ENCODE measurements around the gene LRRK1. TPM values are rescaled to one million over a fixed set of nuclear protein-coding genes. Genes with fewer than 3 reads are reported as not detected.
A peak's percentile ranks its signal among the peaks of the same experiment; 100 is the strongest.

Gene LRRK1
- total RNA-seq, 4 donors from 2014 or later: 2.6 to 36.6 (median 13.1) TPM

GRCh38 chr15:101065570-101066221 is 146.5 kb downstream of the LRRK1 start:
- Histone ChIP-seq H3K4me3 (no peak overlapping the region), H3K9me3 (no peaks in the 10 kb centered on the region), H3K36me3 (no peaks in the 10 kb centered on the region), H3K27ac (no peak overlapping the region), H3K27me3 (no peaks in the 10 kb centered on the region), H3K4me1 (no peaks in the 10 kb centered on the region)
- intact Hi-C loops (cut with DNase I; ENCODE audit: low total_unique reads): no loop called here
- no peak for TF ChIP-seq CTCF (IDR thresholded peaks at IDR 0.05)
- no peak for TF ChIP-seq POLR2A (IDR thresholded peaks at IDR 0.05)
- no peak for DNase-seq

- no peaks in the 10 kb centered on the region for H3K4me1 ChIP-seq
These were observed 147.6 kb downstream of the LRRK1 start for GRCh38 chr15:101066501-101067408.

GRCh38 chr15:101067660-101068522 is 148.7 kb downstream of the LRRK1 start:
- H3K27ac ChIP-seq: peak overlapping the region; percentile 67 to 75
- TF ChIP-seq CTCF (IDR thresholded peaks at IDR 0.05): no peak
- no peak for TF ChIP-seq POLR2A (IDR thresholded peaks at IDR 0.05)

More at GRCh38 chr15:101066501-101067408, 147.6 kb downstream of the LRRK1 start:
- H3K27ac ChIP-seq: no peak overlapping the region
- intact Hi-C loops (cut with DNase I; ENCODE audit: low total_unique reads): no loop called here
- no peaks in the 10 kb centered on the region for H3K36me3 ChIP-seq
- no peaks in the 10 kb centered on the region for H3K27me3 ChIP-seq
- DNase-seq: no peak
- H3K4me3 ChIP-seq: no peak overlapping the region
- TF ChIP-seq POLR2A (IDR thresholded peaks at IDR 0.05): no peak
- no peak for TF ChIP-seq CTCF (IDR thresholded peaks at IDR 0.05)
- H3K9me3 ChIP-seq: no peaks in the 10 kb centered on the region

GRCh38 chr15:101068523-101068960 is 149.4 kb downstream of the LRRK1 start:
- DNase-seq: no peak
- intact Hi-C loops (cut with DNase I; ENCODE audit: low total_unique reads): no loop called here
- H3K27ac ChIP-seq: peak overlapping the region; percentile 67 to 75

More at GRCh38 chr15:101067660-101068522, 148.7 kb downstream of the LRRK1 start:
- H3K4me3 ChIP-seq: no peak overlapping the region
- H3K4me1 ChIP-seq: no peaks in the 10 kb centered on the region
- no peaks in the 10 kb centered on the region for H3K27me3 ChIP-seq
- no peak for DNase-seq
- intact Hi-C loops (cut with DNase I; ENCODE audit: low total_unique reads): no loop called here
- no peaks in the 10 kb centered on the region for H3K36me3 ChIP-seq
- H3K9me3 ChIP-seq: no peaks in the 10 kb centered on the region

More at GRCh38 chr15:101068523-101068960, 149.4 kb downstream of the LRRK1 start:
- no peaks in the 10 kb centered on the region for H3K4me1 ChIP-seq
- TF ChIP-seq CTCF (IDR thresholded peaks at IDR 0.05): no peak
- TF ChIP-seq POLR2A (IDR thresholded peaks at IDR 0.05): no peak
- no peaks in the 10 kb centered on the region for H3K36me3 ChIP-seq
- H3K27me3 ChIP-seq: no peaks in the 10 kb centered on the region
- no peaks in the 10 kb centered on the region for H3K9me3 ChIP-seq
- H3K4me3 ChIP-seq: no peak overlapping the region

All from uterus (tissue), 4 donors.